Endometrial microvascular endothelial cells (primary cell): Measurements from ENCODE around the gene P4HB. TPM values are rescaled to one million over a fixed set of nuclear protein-coding genes. Genes with fewer than 3 reads are reported as not detected.

ENCODE experiments used
- in situ Hi-C: cut with HindIII; loops from 2 replicates; pipeline ENCODE4 v1.10.0; 2017; ENCODE audit warnings: low sequenced_read_pairs, low pct_unique_long_range_greater_than_20kb; ENCODE audit errors: inconsistent ontology term
- total RNA-seq: library from RNA; depleted of rRNA; stranded (reverse); fragments of >200 nt; gene quantifications from one replicate; pipeline ENCODE4 v1.2.3, GENCODE V29; 2015; ENCODE audit errors: inconsistent ontology term

The P4HB gene
- total RNA-seq, 1 donor from 2014 or later = 1,412 TPM

DNA sequence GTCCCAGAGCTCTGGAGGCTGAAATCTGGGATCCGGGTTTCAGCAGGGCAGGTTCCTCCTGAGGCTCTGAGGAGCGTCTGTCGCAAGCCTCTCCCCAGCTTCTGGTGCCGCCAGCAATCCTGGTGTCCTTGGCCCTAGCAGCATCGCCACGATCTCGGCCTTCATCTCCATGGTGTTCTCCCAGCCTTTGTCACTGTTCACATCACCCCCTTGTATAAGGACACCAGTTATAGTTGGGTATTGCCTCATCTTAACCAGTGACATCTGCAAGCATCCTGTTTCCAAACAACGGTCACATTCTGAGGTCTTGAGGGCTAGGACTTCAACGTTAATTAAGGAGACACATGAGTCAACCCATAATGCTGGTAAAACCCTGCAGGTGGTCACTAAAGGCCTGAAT is 22.7 kb downstream of the P4HB start:
- in situ Hi-C loops = no loop called here

- in situ Hi-C loops = no loop called here
Measured at GRCh38 chr17:81834831-81835267, 25.5 kb downstream of the P4HB start, which contains the start of gene PPP1R27. Gene PPP1R27 (minus strand): TSS chr17:81835050. CDS start chr17:81834953, 97 bp downstream.

- in situ Hi-C loops = no loop called here
Measured at GRCh38 chr17:81833921-81834830, 26.2 kb downstream of the P4HB start.

DNA sequence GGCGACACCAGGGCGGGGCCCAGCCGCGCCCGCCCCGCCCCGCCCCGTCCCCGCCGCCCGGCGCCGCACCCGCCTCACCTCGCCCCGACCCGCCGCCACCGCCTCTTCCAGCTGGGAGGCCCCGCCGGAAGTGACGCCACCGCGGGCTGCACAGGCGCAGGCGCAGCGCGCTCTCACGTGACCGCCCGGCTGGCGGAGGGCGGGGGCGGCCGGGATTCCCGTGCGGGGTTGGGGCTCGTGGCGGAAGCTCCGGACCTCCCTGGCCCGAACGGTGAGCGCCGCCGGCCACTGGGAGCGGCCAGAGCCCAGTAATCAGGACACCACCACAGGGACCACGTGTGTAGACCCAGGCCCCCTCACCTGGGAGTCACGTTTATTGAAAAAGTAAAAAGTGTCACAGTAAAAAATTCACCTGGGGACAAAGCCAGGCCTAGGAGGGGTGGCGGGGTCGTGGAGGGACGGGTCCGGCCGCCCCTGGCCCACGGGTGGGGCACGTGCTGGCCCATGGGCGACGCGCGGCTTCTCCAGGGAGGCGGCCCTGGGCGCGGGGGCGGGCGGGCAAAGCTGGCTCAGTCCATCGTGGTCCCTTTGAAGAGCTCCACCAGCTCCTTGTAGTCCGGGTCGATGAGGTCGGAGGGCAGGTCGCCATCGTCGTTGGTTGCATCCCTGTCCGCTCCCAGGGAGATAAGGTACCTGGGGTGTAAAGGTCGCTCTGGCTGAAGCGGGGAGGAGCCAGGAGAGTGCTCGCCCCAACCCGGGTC is 27.0 kb downstream of the P4HB start, which contains the start of gene MCRIP1:
Gene MCRIP1 (minus strand): TSS at position 132 of the 761 bp plus-strand sequence. CDS start 8,785 bp downstream, outside the sequence.
- in situ Hi-C loops = no loop called here

- in situ Hi-C loops = no loop called here
Measured at GRCh38 chr17:81832608-81833159, 27.7 kb downstream of the P4HB start.

DNA sequence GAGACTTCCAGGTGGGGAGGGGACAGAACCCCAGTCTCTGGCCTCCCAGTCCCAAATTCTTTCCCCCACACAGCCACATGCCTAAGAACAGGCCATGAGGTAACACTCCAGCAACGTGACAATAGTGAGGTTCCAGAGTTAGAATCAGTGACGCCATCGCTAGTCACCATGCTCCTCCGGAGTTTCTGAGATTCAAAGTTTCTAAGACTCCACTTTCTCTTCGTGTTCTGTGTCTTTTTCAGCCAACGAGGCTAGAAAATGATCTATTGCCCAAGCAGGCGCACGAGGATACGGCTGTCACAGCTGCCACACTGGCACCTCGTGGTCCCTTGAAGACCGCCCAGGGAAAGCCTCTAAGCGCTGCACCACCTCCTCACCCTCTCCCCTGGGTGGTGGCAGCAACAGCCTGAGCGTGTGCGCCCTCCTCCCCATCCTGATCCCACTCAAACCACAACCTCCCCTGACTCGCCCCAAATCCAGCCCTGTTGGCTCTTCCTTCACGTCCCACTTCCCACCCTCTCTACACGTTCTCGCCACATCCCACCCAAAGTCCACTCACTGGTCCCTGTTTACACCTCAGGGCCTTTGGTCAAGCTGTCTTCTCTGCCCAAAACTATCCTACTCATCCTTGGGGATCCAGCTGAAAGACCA is 28.3 kb downstream of the P4HB start:
- in situ Hi-C loops = no loop called here

GRCh38 chr17:81831563-81831956 is 28.8 kb downstream of the P4HB start:
- in situ Hi-C loops = no loop called here

DNA sequence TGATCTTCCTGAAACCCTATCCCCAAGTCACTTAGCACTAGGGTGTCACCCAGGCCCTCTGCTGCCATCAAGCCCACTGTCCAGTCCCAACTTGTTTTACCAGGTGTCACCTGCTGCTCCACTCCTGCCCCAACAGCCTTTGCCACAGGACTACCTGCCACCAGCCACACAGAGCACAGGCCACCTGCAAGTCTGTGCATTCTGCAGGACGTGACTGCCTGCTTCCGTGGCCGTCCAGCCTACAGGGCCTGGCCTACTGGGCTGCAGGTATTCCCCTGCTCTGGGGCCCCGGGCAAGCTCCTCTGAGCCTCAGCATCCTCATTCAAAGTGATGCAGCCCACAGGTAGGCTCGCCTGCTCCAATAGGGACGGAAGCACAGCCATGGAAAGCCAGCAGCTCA is 30.5 kb downstream of the P4HB start:
- in situ Hi-C loops = no loop called here

DNA sequence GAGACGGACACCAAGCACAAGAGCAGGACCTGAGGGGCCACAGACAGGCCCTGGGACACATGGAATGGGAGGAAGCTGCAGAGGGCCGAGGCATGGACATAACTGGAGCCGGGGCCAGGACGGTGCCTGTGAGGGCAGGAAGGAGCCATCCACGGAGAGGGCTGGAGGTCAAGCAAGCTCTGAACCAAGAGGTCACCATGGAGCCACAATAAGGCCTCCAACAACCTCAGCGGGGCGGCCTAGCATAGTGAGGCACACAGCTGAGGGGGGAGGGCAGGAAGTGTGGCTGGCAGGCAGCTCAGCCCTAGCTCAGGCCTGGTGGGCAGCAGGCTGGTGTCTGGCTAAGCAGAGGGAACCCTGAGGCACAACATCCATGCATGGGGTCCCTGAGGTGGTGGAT is 31.7 kb downstream of the P4HB start:
- in situ Hi-C loops = no loop called here

- in situ Hi-C loops = no loop called here
Measured at GRCh38 chr17:81825841-81826466, 34.4 kb downstream of the P4HB start.

DNA sequence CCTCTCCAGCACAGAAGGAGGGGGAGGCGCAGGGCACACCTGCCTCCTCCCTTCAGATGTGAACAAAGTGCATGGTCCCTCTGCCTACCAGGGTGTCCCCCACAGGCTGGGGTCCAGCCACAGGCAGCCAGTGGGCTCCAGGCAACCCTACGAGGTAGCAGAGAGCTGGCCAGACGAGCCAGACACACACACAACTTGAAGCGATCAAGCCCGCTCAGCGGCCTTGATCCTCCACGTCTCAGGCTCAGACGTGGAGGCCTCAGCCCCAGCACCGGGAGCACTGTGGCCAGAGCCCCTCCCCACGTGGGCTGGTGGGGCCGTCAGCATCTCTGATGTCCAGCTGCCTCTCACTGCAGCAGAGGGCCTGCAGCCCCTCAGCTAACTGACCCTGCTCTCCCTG is 35.7 kb downstream of the P4HB start:
- in situ Hi-C loops = no loop called here

GRCh38 chr17:81823820-81824550 is 36.4 kb downstream of the P4HB start:
- in situ Hi-C loops = no loop called here

- in situ Hi-C loops = no loop called here
Measured at GRCh38 chr17:81822996-81823819, 37.1 kb downstream of the P4HB start.

DNA sequence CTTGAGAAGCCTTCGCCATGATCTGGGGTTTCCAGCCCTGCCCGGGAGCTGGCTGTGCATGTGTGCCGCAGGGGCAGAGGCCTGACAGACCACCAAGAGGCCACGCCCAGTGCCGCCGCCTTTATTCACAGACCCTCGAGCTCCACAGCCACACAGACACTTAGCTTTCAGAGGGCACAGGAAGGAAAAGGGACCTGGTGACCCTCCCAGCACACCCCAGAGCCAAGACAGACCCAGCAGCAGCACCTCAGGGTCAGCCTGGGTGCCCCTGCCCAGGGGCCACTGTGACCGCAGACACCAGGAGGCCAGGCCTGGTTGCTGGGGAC is 38.1 kb downstream of the P4HB start:
- in situ Hi-C loops = no loop called here

- in situ Hi-C loops = no loop called here
Measured at GRCh38 chr17:81821603-81822311, 38.6 kb downstream of the P4HB start.

GRCh38 chr17:81821147-81821546 is 39.2 kb downstream of the P4HB start:
- in situ Hi-C loops = no loop called here

DNA sequence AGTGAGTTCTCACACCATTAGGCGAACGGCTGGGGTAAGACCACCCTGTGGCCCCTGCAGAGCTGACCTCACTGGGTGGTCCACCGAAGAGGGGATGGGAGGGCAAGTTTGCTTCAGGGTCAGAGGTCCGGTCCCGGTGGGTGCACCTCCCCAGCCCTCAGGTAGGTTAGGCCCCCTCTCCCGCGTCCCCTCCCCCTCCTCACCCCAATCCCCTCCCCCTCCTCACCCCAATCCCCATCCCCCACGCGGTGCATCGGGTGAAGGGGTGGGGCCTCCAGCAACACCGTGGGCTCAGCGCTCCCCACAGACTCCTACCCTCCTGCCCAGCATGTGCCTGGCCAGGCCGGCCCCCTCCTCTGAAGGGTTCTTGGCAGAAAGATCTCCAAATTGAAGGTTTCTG is 40.6 kb downstream of the P4HB start:
- in situ Hi-C loops = no loop called here
